OCI-LY1 (cell line): ENCODE results near the gene ACAA1.

Source experiments
- H2AFZ ChIP-seq: fragments of 200-600 bp; sonication (generic), shearing (Covaris generic); 2 replicates; pipeline ENCODE4 v1.6.0; 2014; ENCODE audit warnings: antibody characterized with exemption, mild to moderate bottlenecking, low read length
- H3F3A ChIP-seq: fragments of 200-600 bp; sonication (generic), shearing (Covaris generic); 2 replicates; pipeline ENCODE4 v1.6.0; 2014; ENCODE audit warnings: mild to moderate bottlenecking, antibody characterized with exemption, low read length, moderate library complexity; ENCODE audit not compliant: insufficient read depth
- H3K27ac ChIP-seq: fragments of 200-600 bp; sonication (generic); 2 replicates; pipeline ENCODE4 v1.5.1; 2014; ENCODE audit warnings: low read length, mixed run types, mild to moderate bottlenecking, low read depth; ENCODE audit not compliant: poor library complexity, severe bottlenecking
- H3K27me3 ChIP-seq: fragments of 200-600 bp; sonication (generic); 2 replicates; pipeline ENCODE4 v1.6.0; 2014; ENCODE audit warnings: antibody characterized with exemption, mild to moderate bottlenecking, low read length, moderate library complexity; ENCODE audit not compliant: insufficient read depth
- H3K36me3 ChIP-seq: fragments of 200-600 bp; sonication (generic); 2 replicates; pipeline ENCODE4 v1.6.1; 2014; ENCODE audit warnings: mild to moderate bottlenecking, antibody characterized with exemption, low read length, moderate library complexity, mixed read lengths; ENCODE audit not compliant: insufficient read depth
- H3K4me1 ChIP-seq: fragments of 200-600 bp; sonication (generic); 2 replicates; pipeline ENCODE4 v1.5.1; 2014; ENCODE audit warnings: mild to moderate bottlenecking, low read length, moderate library complexity; ENCODE audit not compliant: insufficient read depth, severe bottlenecking
- H3K4me2 ChIP-seq: fragments of 200-600 bp; sonication (generic), shearing (Covaris generic); 2 replicates; pipeline ENCODE4 v1.6.1; 2014; ENCODE audit warnings: low read length
- H3K4me3 ChIP-seq: fragments of 200-600 bp; sonication (generic); 2 replicates; pipeline ENCODE4 v1.5.1; 2014; ENCODE audit warnings: low read length, low read depth, mild to moderate bottlenecking, mixed read lengths; ENCODE audit not compliant: poor library complexity, severe bottlenecking
- H3K79me2 ChIP-seq: fragments of 200-600 bp; shearing (Covaris generic); 2 replicates; pipeline ENCODE4 v1.6.1; 2016; ENCODE audit warnings: mixed run types, low read length, mixed read lengths; ENCODE audit not compliant: insufficient read depth
- H3K9ac ChIP-seq: fragments of 200-600 bp; sonication (generic), shearing (Covaris generic); 2 replicates; pipeline ENCODE4 v1.6.1; 2014; ENCODE audit warnings: mild to moderate bottlenecking, low read length, mixed read lengths
- H3K9me2 ChIP-seq: fragments of 200-600 bp; sonication (generic), shearing (Covaris generic); 2 replicates; pipeline ENCODE4 v1.6.1; 2014; ENCODE audit warnings: low read depth, mild to moderate bottlenecking, low read length, mixed read lengths
- H3K9me3 ChIP-seq: fragments of 200-600 bp; shearing (Covaris generic); 2 replicates; pipeline ENCODE4 v1.6.1; 2014; ENCODE audit warnings: low read length, mixed read lengths
- H4K20me1 ChIP-seq: fragments of 200-600 bp; sonication (generic), shearing (Covaris generic); 2 replicates; pipeline ENCODE4 v1.6.0; 2016; ENCODE audit warnings: mild to moderate bottlenecking, low read length; ENCODE audit not compliant: insufficient read depth
- CTCF ChIP-seq: fragments of 200-600 bp; sonication (generic), shearing (Covaris generic); IDR thresholded peaks from 2 replicates; pipeline ENCODE4 v1.5.1; 2017; ENCODE audit warnings: mild to moderate bottlenecking, antibody characterized with exemption, low read length, moderate library complexity, mixed read lengths
- EZH2 ChIP-seq: fragments of 200-600 bp; sonication (generic), shearing (Covaris generic); IDR thresholded peaks from 2 replicates; pipeline ENCODE4 v1.8.0; 2017; ENCODE audit warnings: borderline replicate concordance, mixed run types, mild to moderate bottlenecking, antibody characterized with exemption, low read length, moderate library complexity, mixed read lengths

The ACAA1 gene

DNA sequence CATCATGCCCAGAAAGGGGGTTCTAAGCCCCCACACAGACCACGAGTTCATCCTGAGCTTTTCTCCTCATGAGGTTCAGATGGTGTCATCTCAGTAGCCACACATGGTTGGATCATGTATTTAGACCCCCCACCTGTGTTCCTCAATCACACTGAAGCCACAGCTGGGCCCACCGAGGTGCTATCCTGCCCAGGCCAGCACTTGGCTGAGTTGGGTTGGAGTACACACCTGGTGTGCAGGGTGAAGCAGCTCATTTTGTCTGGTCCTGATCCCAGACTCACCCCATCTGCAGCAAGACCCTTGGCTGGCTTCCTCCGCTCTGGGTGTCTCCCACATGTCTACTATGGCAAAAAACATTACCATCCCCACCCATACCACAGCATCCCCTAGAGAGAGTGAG lies 41.9 kb downstream of the ACAA1 start:
- Histone ChIP-seq H3K4me1 (no peaks in the 10 kb centered on the region), H3K9me3 (no peaks in the 10 kb centered on the region), H3K27me3 (0 out of 2 replicates have a peak, but pooled peaks cover 5% of the 10 kb centered on the region), H3K4me2 (no peak overlapping the region), H3F3A (no peaks in the 10 kb centered on the region), H3K9me2 (no peaks in the 10 kb centered on the region), H3K9ac (no peak overlapping the region), H4K20me1 (no peaks in the 10 kb centered on the region), H3K27ac (no peak overlapping the region), H3K79me2 (no peaks in the 10 kb centered on the region), H3K36me3 (no peaks in the 10 kb centered on the region), H2AFZ (no peak overlapping the region), H3K4me3 (no peak overlapping the region)
- no peak for TF ChIP-seq CTCF
- TF ChIP-seq EZH2 = no peak

DNA sequence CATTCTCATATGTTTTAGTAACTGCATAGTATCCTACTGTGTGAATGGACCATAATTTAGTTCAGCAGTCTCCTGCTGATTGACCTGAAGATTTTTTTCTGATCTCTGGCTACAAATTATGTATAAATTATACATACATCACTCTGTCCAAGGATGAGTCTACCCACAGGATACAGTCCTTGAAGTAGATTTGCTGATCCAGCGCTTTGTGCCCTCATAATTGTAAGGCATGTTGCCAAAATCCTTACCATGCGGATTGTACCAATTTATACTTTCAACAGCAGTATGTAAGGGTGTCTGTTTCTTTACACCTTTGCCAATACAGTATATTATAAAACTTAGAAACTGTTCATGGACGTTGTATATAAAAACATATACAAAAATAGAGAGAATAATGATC lies 46.5 kb downstream of the ACAA1 start:
- Histone ChIP-seq H3K4me1 (no peaks in the 10 kb centered on the region), H3K27me3 (no peaks in the 10 kb centered on the region), H3K9me2 (no peaks in the 10 kb centered on the region), H2AFZ (no peak overlapping the region), H3K4me3 (no peak overlapping the region), H4K20me1 (no peaks in the 10 kb centered on the region), H3F3A (no peaks in the 10 kb centered on the region), H3K9ac (no peak overlapping the region), H3K4me2 (no peak overlapping the region), H3K27ac (no peak overlapping the region), H3K36me3 (no peaks in the 10 kb centered on the region), H3K79me2 (no peaks in the 10 kb centered on the region), H3K9me3 (no peaks in the 10 kb centered on the region)
- no peak for TF ChIP-seq EZH2
- TF ChIP-seq CTCF = no peak

DNA sequence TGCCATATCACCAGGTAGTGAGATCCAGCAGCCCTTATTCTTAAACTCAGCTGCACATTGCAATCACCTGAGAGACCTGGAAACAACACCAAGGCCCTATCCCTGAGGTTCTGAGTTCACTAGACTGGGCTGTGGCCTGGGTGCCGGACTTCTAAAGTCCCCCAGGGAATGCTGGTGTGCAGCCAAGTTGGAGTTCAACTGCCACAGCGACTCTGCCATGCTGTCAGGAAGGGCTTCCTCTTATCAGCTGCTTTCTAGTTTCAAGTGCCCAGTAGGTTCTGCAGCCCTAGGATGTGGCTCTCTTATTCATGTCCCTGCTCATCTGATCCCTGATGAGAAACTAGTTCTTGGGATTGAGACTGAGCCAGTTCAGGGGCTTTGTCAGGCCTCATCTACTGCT lies 47.8 kb downstream of the ACAA1 start:
- no peak overlapping the region for H3K4me3 ChIP-seq
- no peaks in the 10 kb centered on the region for H3K36me3 ChIP-seq
- no peaks in the 10 kb centered on the region for H3K9me2 ChIP-seq
- no peak overlapping the region for H3K27ac ChIP-seq
- no peak for TF ChIP-seq EZH2
- peaks cover 2% of the 10 kb centered on the region; the same call in 1 of the 2 replicates for H3K9me3 ChIP-seq
- H3K4me1 ChIP-seq = no peaks in the 10 kb centered on the region
- H2AFZ ChIP-seq = no peak overlapping the region
- H3F3A ChIP-seq = peaks cover 3% of the 10 kb centered on the region
- no peaks in the 10 kb centered on the region for H4K20me1 ChIP-seq
- no peaks in the 10 kb centered on the region for H3K27me3 ChIP-seq
- H3K9ac ChIP-seq = no peak overlapping the region
- no peak overlapping the region for H3K4me2 ChIP-seq
- no peaks in the 10 kb centered on the region for H3K79me2 ChIP-seq
